ENCODE results near the gene LRP4.

The LRP4 gene

GRCh38 chr11:46886211-46886610 is 32.1 kb downstream of the LRP4 start:
- H3K4me3 ChIP-seq (ENCODE audit: low read length in 2 of 2): no peak overlapping the region
- H3K36me3 ChIP-seq (ENCODE audit: control insufficient read depth in 2 of 2, insufficient read depth in 2 of 2, low read length in 2 of 2): peaks cover 7 to 37% of the 10 kb centered on the region in 2 donors
- H3K9me3 ChIP-seq (ENCODE audit: control insufficient read depth in 2 of 2, low read length in 2 of 2): no peaks in the 10 kb centered on the region
- H3K9ac ChIP-seq (ENCODE audit: low read depth in 1 of 2, low read length in 2 of 2): no peak overlapping the region
- no peak overlapping the region for H3K27ac ChIP-seq (ENCODE audit: low read depth in 2 of 2, low read length in 2 of 2)
- no peaks in the 10 kb centered on the region for H3K4me1 ChIP-seq (ENCODE audit: control insufficient read depth in 2 of 2, insufficient read depth in 2 of 2, low read length in 2 of 2)
- H3K27me3 ChIP-seq (ENCODE audit: control insufficient read depth in 2 of 2, insufficient read depth in 2 of 2, low read length in 2 of 2): no peaks in the 10 kb centered on the region

GRCh38 chr11:46879056-46879585 is 39.2 kb downstream of the LRP4 start:
- Histone ChIP-seq H3K36me3 (ENCODE audit: control insufficient read depth in 2 of 2, insufficient read depth in 2 of 2, low read length in 2 of 2) (peaks cover 20 to 35% of the 10 kb centered on the region in 2 donors), H3K27ac (ENCODE audit: low read depth in 2 of 2, low read length in 2 of 2) (no peak overlapping the region), H3K9ac (ENCODE audit: low read depth in 1 of 2, low read length in 2 of 2) (no peak overlapping the region), H3K9me3 (ENCODE audit: control insufficient read depth in 2 of 2, low read length in 2 of 2) (no peaks in the 10 kb centered on the region), H3K27me3 (ENCODE audit: control insufficient read depth in 2 of 2, insufficient read depth in 2 of 2, low read length in 2 of 2) (no peaks in the 10 kb centered on the region), H3K4me3 (ENCODE audit: low read length in 2 of 2) (no peak overlapping the region), H3K4me1 (ENCODE audit: control insufficient read depth in 2 of 2, insufficient read depth in 2 of 2, low read length in 2 of 2) (no peaks in the 10 kb centered on the region)

- Histone ChIP-seq H3K4me3 (ENCODE audit: low read length in 2 of 2) (no peak overlapping the region), H3K9me3 (ENCODE audit: control insufficient read depth in 2 of 2, low read length in 2 of 2) (no peaks in the 10 kb centered on the region), H3K9ac (ENCODE audit: low read depth in 1 of 2, low read length in 2 of 2) (no peak overlapping the region), H3K27ac (ENCODE audit: low read depth in 2 of 2, low read length in 2 of 2) (no peak overlapping the region), H3K36me3 (ENCODE audit: control insufficient read depth in 2 of 2, insufficient read depth in 2 of 2, low read length in 2 of 2) (peaks cover 29 to 36% of the 10 kb centered on the region in 2 donors), H3K4me1 (ENCODE audit: control insufficient read depth in 2 of 2, insufficient read depth in 2 of 2, low read length in 2 of 2) (no peaks in the 10 kb centered on the region), H3K27me3 (ENCODE audit: control insufficient read depth in 2 of 2, insufficient read depth in 2 of 2, low read length in 2 of 2) (no peaks in the 10 kb centered on the region)
These were observed 40.8 kb downstream of the LRP4 start for GRCh38 chr11:46877580-46877979.

- Histone ChIP-seq H3K36me3 (ENCODE audit: control insufficient read depth in 2 of 2, insufficient read depth in 2 of 2, low read length in 2 of 2) (peaks cover 29 to 37% of the 10 kb centered on the region in 2 donors), H3K4me1 (ENCODE audit: control insufficient read depth in 2 of 2, insufficient read depth in 2 of 2, low read length in 2 of 2) (no peaks in the 10 kb centered on the region), H3K9ac (ENCODE audit: low read depth in 1 of 2, low read length in 2 of 2) (no peak overlapping the region), H3K9me3 (ENCODE audit: control insufficient read depth in 2 of 2, low read length in 2 of 2) (no peaks in the 10 kb centered on the region), H3K4me3 (ENCODE audit: low read length in 2 of 2) (no peak overlapping the region), H3K27ac (ENCODE audit: low read depth in 2 of 2, low read length in 2 of 2) (no peak overlapping the region), H3K27me3 (ENCODE audit: control insufficient read depth in 2 of 2, insufficient read depth in 2 of 2, low read length in 2 of 2) (no peaks in the 10 kb centered on the region)
These were observed 41.9 kb downstream of the LRP4 start for GRCh38 chr11:46876471-46876870.

- Histone ChIP-seq H3K27ac (ENCODE audit: low read depth in 2 of 2, low read length in 2 of 2) (no peak overlapping the region), H3K27me3 (ENCODE audit: control insufficient read depth in 2 of 2, insufficient read depth in 2 of 2, low read length in 2 of 2) (no peaks in the 10 kb centered on the region), H3K4me3 (ENCODE audit: low read length in 2 of 2) (no peak overlapping the region), H3K9me3 (ENCODE audit: control insufficient read depth in 2 of 2, low read length in 2 of 2) (no peaks in the 10 kb centered on the region), H3K4me1 (ENCODE audit: control insufficient read depth in 2 of 2, insufficient read depth in 2 of 2, low read length in 2 of 2) (no peaks in the 10 kb centered on the region), H3K36me3 (ENCODE audit: control insufficient read depth in 2 of 2, insufficient read depth in 2 of 2, low read length in 2 of 2) (peaks cover 29 to 41% of the 10 kb centered on the region in 2 donors), H3K9ac (ENCODE audit: low read depth in 1 of 2, low read length in 2 of 2) (no peak overlapping the region)
These were observed 43.8 kb downstream of the LRP4 start for GRCh38 chr11:46874586-46874985.

GRCh38 chr11:46868912-46869311 is 49.4 kb downstream of the LRP4 start:
- H3K27ac ChIP-seq (ENCODE audit: low read depth in 2 of 2, low read length in 2 of 2): no peak overlapping the region
- H3K4me1 ChIP-seq (ENCODE audit: control insufficient read depth in 2 of 2, insufficient read depth in 2 of 2, low read length in 2 of 2): no peaks in the 10 kb centered on the region
- H3K27me3 ChIP-seq (ENCODE audit: control insufficient read depth in 2 of 2, insufficient read depth in 2 of 2, low read length in 2 of 2): no peaks in the 10 kb centered on the region
- H3K36me3 ChIP-seq (ENCODE audit: control insufficient read depth in 2 of 2, insufficient read depth in 2 of 2, low read length in 2 of 2): peaks cover 16 to 35% of the 10 kb centered on the region in 2 donors
- no peak overlapping the region for H3K4me3 ChIP-seq (ENCODE audit: low read length in 2 of 2)
- no peak overlapping the region for H3K9ac ChIP-seq (ENCODE audit: low read depth in 1 of 2, low read length in 2 of 2)
- H3K9me3 ChIP-seq (ENCODE audit: control insufficient read depth in 2 of 2, low read length in 2 of 2): no peaks in the 10 kb centered on the region

- Histone ChIP-seq H3K27me3 (ENCODE audit: control insufficient read depth in 2 of 2, insufficient read depth in 2 of 2, low read length in 2 of 2) (no peaks in the 10 kb centered on the region), H3K9ac (ENCODE audit: low read depth in 1 of 2, low read length in 2 of 2) (no peak overlapping the region), H3K4me1 (ENCODE audit: control insufficient read depth in 2 of 2, insufficient read depth in 2 of 2, low read length in 2 of 2) (no peaks in the 10 kb centered on the region), H3K9me3 (ENCODE audit: control insufficient read depth in 2 of 2, low read length in 2 of 2) (no peaks in the 10 kb centered on the region), H3K27ac (ENCODE audit: low read depth in 2 of 2, low read length in 2 of 2) (no peak overlapping the region), H3K36me3 (ENCODE audit: control insufficient read depth in 2 of 2, insufficient read depth in 2 of 2, low read length in 2 of 2) (peaks cover 10 to 20% of the 10 kb centered on the region in 2 donors), H3K4me3 (ENCODE audit: low read length in 2 of 2) (no peak overlapping the region)
These were observed 53.0 kb downstream of the LRP4 start for GRCh38 chr11:46865340-46865739.

GRCh38 chr11:46860218-46860617 is 58.1 kb downstream of the LRP4 start:
- Histone ChIP-seq H3K27me3 (ENCODE audit: control insufficient read depth in 2 of 2, insufficient read depth in 2 of 2, low read length in 2 of 2) (no peaks in the 10 kb centered on the region), H3K4me3 (ENCODE audit: low read length in 2 of 2) (no peak overlapping the region), H3K9me3 (ENCODE audit: control insufficient read depth in 2 of 2, low read length in 2 of 2) (no peaks in the 10 kb centered on the region), H3K27ac (ENCODE audit: low read depth in 2 of 2, low read length in 2 of 2) (no peak overlapping the region), H3K4me1 (ENCODE audit: control insufficient read depth in 2 of 2, insufficient read depth in 2 of 2, low read length in 2 of 2) (no peaks in the 10 kb centered on the region), H3K36me3 (ENCODE audit: control insufficient read depth in 2 of 2, insufficient read depth in 2 of 2, low read length in 2 of 2) (peaks cover 12 to 16% of the 10 kb centered on the region in 2 donors), H3K9ac (ENCODE audit: low read depth in 1 of 2, low read length in 2 of 2) (no peak overlapping the region)

GRCh38 chr11:46858920-46859546 is 59.3 kb downstream of the LRP4 start:
- Histone ChIP-seq H3K4me3 (ENCODE audit: low read length in 2 of 2) (no peak overlapping the region), H3K36me3 (ENCODE audit: control insufficient read depth in 2 of 2, insufficient read depth in 2 of 2, low read length in 2 of 2) (peaks cover 10 to 11% of the 10 kb centered on the region in 2 donors), H3K9ac (ENCODE audit: low read depth in 1 of 2, low read length in 2 of 2) (no peak overlapping the region), H3K27ac (ENCODE audit: low read depth in 2 of 2, low read length in 2 of 2) (no peak overlapping the region), H3K4me1 (ENCODE audit: control insufficient read depth in 2 of 2, insufficient read depth in 2 of 2, low read length in 2 of 2) (no peaks in the 10 kb centered on the region), H3K9me3 (ENCODE audit: control insufficient read depth in 2 of 2, low read length in 2 of 2) (no peaks in the 10 kb centered on the region), H3K27me3 (ENCODE audit: control insufficient read depth in 2 of 2, insufficient read depth in 2 of 2, low read length in 2 of 2) (no peaks in the 10 kb centered on the region)

GRCh38 chr11:46857666-46858065 is 60.7 kb downstream of the LRP4 start:
- Histone ChIP-seq H3K27me3 (ENCODE audit: control insufficient read depth in 2 of 2, insufficient read depth in 2 of 2, low read length in 2 of 2) (no peaks in the 10 kb centered on the region), H3K9ac (ENCODE audit: low read depth in 1 of 2, low read length in 2 of 2) (no peak overlapping the region), H3K9me3 (ENCODE audit: control insufficient read depth in 2 of 2, low read length in 2 of 2) (no peaks in the 10 kb centered on the region), H3K4me1 (ENCODE audit: control insufficient read depth in 2 of 2, insufficient read depth in 2 of 2, low read length in 2 of 2) (no peaks in the 10 kb centered on the region), H3K4me3 (ENCODE audit: low read length in 2 of 2) (no peak overlapping the region), H3K27ac (ENCODE audit: low read depth in 2 of 2, low read length in 2 of 2) (peak overlapping the region; percentile 11 to 18), H3K36me3 (ENCODE audit: control insufficient read depth in 2 of 2, insufficient read depth in 2 of 2, low read length in 2 of 2) (peaks cover 6 to 11% of the 10 kb centered on the region in 2 donors)
